GM23338 (cell line): Measurements from ENCODE around the gene RNH1. TPM values are rescaled to one million over a fixed set of nuclear protein-coding genes. Genes with fewer than 3 reads are reported as not detected.
A peak's percentile ranks its signal among the peaks of the same experiment; 100 is the strongest.

ENCODE experiments used
- ATAC-seq: fragments of 200-7000 bp; cut with Tn5 transposase; 3 replicates; pipeline ENCODE4 v1.9.1; 2020
- DNase-seq: peaks from one replicate; pipeline ENCODE4 v3.0.0-alpha.2; 2015; ENCODE audit warnings: low spot score
- H2AFZ ChIP-seq: fragments of 200-600 bp; sonication (generic); 2 replicates; pipeline ENCODE4 v1.8.0; 2016; ENCODE audit warnings: antibody characterized with exemption, mild to moderate bottlenecking, moderate library complexity
- H3F3A ChIP-seq: fragments of 200-600 bp; sonication (generic); replicated peaks from 2 replicates; pipeline ENCODE4 v1.8.0; 2017; ENCODE audit warnings: antibody characterized with exemption, mixed run types, low read depth
- H3K27ac ChIP-seq: fragments of 200-600 bp; sonication (generic); 2 replicates; pipeline ENCODE4 v1.6.1; 2016; ENCODE audit warnings: low read depth
- H3K27me3 ChIP-seq: fragments of 200-600 bp; sonication (generic); 2 replicates; pipeline ENCODE4 v1.8.0; 2016; ENCODE audit warnings: mild to moderate bottlenecking, mixed run types, moderate library complexity; ENCODE audit not compliant: insufficient read depth
- H3K36me3 ChIP-seq: fragments of 200-600 bp; sonication (generic); 2 replicates; pipeline ENCODE4 v1.8.0; 2016; ENCODE audit warnings: mild to moderate bottlenecking; ENCODE audit not compliant: insufficient read depth
- H3K4me1 ChIP-seq: fragments of 200-600 bp; sonication (generic); 2 replicates; pipeline ENCODE4 v1.8.0; 2016; ENCODE audit warnings: mild to moderate bottlenecking, moderate library complexity; ENCODE audit not compliant: insufficient read depth
- H3K4me2 ChIP-seq: fragments of 200-600 bp; sonication (generic); 2 replicates; pipeline ENCODE4 v1.7.1; 2017; ENCODE audit warnings: mixed run types
- H3K4me3 ChIP-seq: fragments of 200-600 bp; sonication (generic); 2 replicates; pipeline ENCODE4 v1.6.1; 2016; ENCODE audit warnings: mixed run types
- H3K79me2 ChIP-seq: fragments of 200-600 bp; sonication (generic); replicated peaks from 2 replicates; pipeline ENCODE4 v1.8.0; 2017; ENCODE audit warnings: mild to moderate bottlenecking; ENCODE audit not compliant: insufficient read depth
- H3K9me2 ChIP-seq: fragments of 200-600 bp; sonication (generic); 2 replicates; pipeline ENCODE4 v1.8.0; 2017; ENCODE audit not compliant: insufficient read depth
- H4K20me1 ChIP-seq: fragments of 200-600 bp; sonication (generic); replicated peaks from 2 replicates; pipeline ENCODE4 v1.8.0; 2017; ENCODE audit warnings: mild to moderate bottlenecking; ENCODE audit not compliant: insufficient read depth
- H3K27ac Mint-ChIP-seq: 2 replicates; pipeline ENCODE4 v1.8.0; 2020; ENCODE audit warnings: inconsistent platforms, mild to moderate bottlenecking, moderate library complexity, mixed read lengths
- H3K27me3 Mint-ChIP-seq: 3 replicates; pipeline ENCODE4 v1.8.0; 2022; ENCODE audit warnings: low read depth, mild to moderate bottlenecking, moderate library complexity, mixed read lengths, inconsistent platforms; ENCODE audit not compliant: insufficient read depth, poor library complexity
- H3K36me3 Mint-ChIP-seq: 3 replicates; pipeline ENCODE4 v1.8.0; 2021; ENCODE audit warnings: low read depth, mild to moderate bottlenecking, inconsistent platforms, moderate library complexity, mixed read lengths
- H3K4me1 Mint-ChIP-seq: 3 replicates; pipeline ENCODE4 v1.8.0; 2020; ENCODE audit warnings: mild to moderate bottlenecking, inconsistent platforms, mixed read lengths
- H3K4me3 Mint-ChIP-seq: 3 replicates; pipeline ENCODE4 v1.8.0; 2021; ENCODE audit warnings: moderate library complexity, mild to moderate bottlenecking, inconsistent platforms, mixed read lengths
- H3K9me3 Mint-ChIP-seq: 3 replicates; pipeline ENCODE4 v1.8.0; 2020; ENCODE audit warnings: moderate library complexity, mild to moderate bottlenecking, inconsistent platforms, mixed read lengths
- CREB1 ChIP-seq: fragments of 250-450 bp; sonication (Bioruptor Pico); IDR thresholded peaks from 2 replicates; pipeline ENCODE4 v1.5.0; 2020; ENCODE audit warnings: low read depth, mild to moderate bottlenecking, moderate library complexity
- CTCF ChIP-seq, 2 experiments: fragments of 200-600 bp in 1 of 2; sonication (generic) in 1 of 2; conservative IDR thresholded peaks; 2 replicates each; pipeline versions ENCODE4 v1.5.1 to v1.6.1; 2016 to 2017; ENCODE audit warnings: antibody characterized with exemption in 2 of 2, low read depth in 2 of 2, mild to moderate bottlenecking in 2 of 2, moderate library complexity in 1 of 2
- ETS1 ChIP-seq: IDR thresholded peaks from 2 replicates; pipeline ENCODE4 v1.6.1; 2016; ENCODE audit warnings: antibody characterized with exemption
- EZH2 ChIP-seq: fragments of 200-600 bp; sonication (generic); IDR thresholded peaks from one replicate; pipeline ENCODE4 v1.8.0; 2017; ENCODE audit warnings: antibody characterized with exemption, mild to moderate bottlenecking, low read depth; ENCODE audit not compliant: unreplicated experiment
- JUNB ChIP-seq: IDR thresholded peaks from one replicate; pipeline ENCODE4 v1.6.1; 2016; ENCODE audit warnings: antibody characterized with exemption; ENCODE audit not compliant: unreplicated experiment
- POLR2AphosphoS5 ChIP-seq: IDR thresholded peaks from 2 replicates; pipeline ENCODE4 v1.6.1; 2016; ENCODE audit warnings: antibody characterized with exemption, low read depth
- REST ChIP-seq: IDR thresholded peaks from one replicate; pipeline ENCODE4 v1.6.1; 2018; ENCODE audit warnings: antibody characterized with exemption; ENCODE audit not compliant: unreplicated experiment
- polyA plus RNA-seq: library from polyadenylated mRNA; unstranded; fragments of >200 nt; fragmentation: Nextera tagmentation; extraction: Ambion mirVana; gene quantifications from 2 replicates; pipeline ENCODE4 v1.2.1, GENCODE V29; 2016
- total RNA-seq: library from RNA; depleted of rRNA; stranded (reverse); fragments of >200 nt; shearing (Covaris generic); gene quantifications from 2 replicates; pipeline ENCODE4 v1.2.3, GENCODE V29; 2014

RNH1 gene
- total and polyA plus RNA-seq, 2 experiments from 2014 or later: 33.3 to 56.3 TPM

- DNase-seq: peak; percentile 54
- Mint-ChIP-seq H3K9me3 (peaks cover 2% of the 10 kb centered on the region; the same call in 1 of the 3 replicates), H3K4me3 (peak overlapping the region; percentile 63; the same call in 2 of the 3 replicates), H3K4me1 (peaks cover 11% of the 10 kb centered on the region), H3K27me3 (peaks cover 28% of the 10 kb centered on the region), H3K27ac (no peak overlapping the region), H3K36me3 (no peaks in the 10 kb centered on the region)
- H3K79me2 ChIP-seq: no peaks in the 10 kb centered on the region
- H3K4me2 ChIP-seq: peak overlapping the region; percentile 90
- peak; percentile 25 for ATAC-seq
- H3K36me3 ChIP-seq: no peaks in the 10 kb centered on the region
- TF ChIP-seq JUNB (no peak), POLR2AphosphoS5 (peak; percentile 62)
- H3K27me3 ChIP-seq: peaks cover 28% of the 10 kb centered on the region
- H2AFZ ChIP-seq: 0 out of 2 replicates have a peak overlapping the region, but pooled peaks have one; percentile 85
- H3F3A ChIP-seq: peaks cover 12% of the 10 kb centered on the region; the same call in 1 of the 2 replicates
- no peak overlapping the region for H3K27ac ChIP-seq
- H3K4me3 ChIP-seq: peak overlapping the region; percentile 74
- no peaks in the 10 kb centered on the region for H3K9me2 ChIP-seq
- no peaks in the 10 kb centered on the region for H4K20me1 ChIP-seq
- H3K4me1 ChIP-seq: peaks cover 10% of the 10 kb centered on the region
Observed at GRCh38 chr11:555227-555779, 48.3 kb upstream of the RNH1 start.

- peaks cover 23% of the 10 kb centered on the region for H3K27me3 Mint-ChIP-seq
- peaks cover 6% of the 10 kb centered on the region for H3K4me1 Mint-ChIP-seq
- H2AFZ ChIP-seq: peak overlapping the region; percentile 84; the same call in 1 of the 2 replicates
- peak overlapping the region; percentile 64 for H3K4me3 ChIP-seq
- peak; percentile 96 for DNase-seq
- H3K36me3 ChIP-seq: no peaks in the 10 kb centered on the region
- peaks cover 5% of the 10 kb centered on the region; the same call in 1 of the 2 replicates for H3K4me1 ChIP-seq
- H3K9me2 ChIP-seq: no peaks in the 10 kb centered on the region
- H3F3A ChIP-seq: 0 out of 2 replicates have a peak, but pooled peaks cover 7% of the 10 kb centered on the region
- no peaks in the 10 kb centered on the region for H3K79me2 ChIP-seq
- ATAC-seq: peak; percentile 46
- peaks cover 2% of the 10 kb centered on the region; the same call in 1 of the 3 replicates for H3K9me3 Mint-ChIP-seq
- H3K27ac ChIP-seq: no peak overlapping the region
- H3K27ac Mint-ChIP-seq: no peak overlapping the region
- peak overlapping the region; percentile 63; the same call in 2 of the 3 replicates for H3K4me3 Mint-ChIP-seq
- H4K20me1 ChIP-seq: no peaks in the 10 kb centered on the region
- no peak for TF ChIP-seq JUNB
- TF ChIP-seq CTCF (conservative IDR thresholded peaks at IDR 0.05; ENCODE audit: low read depth in 2 of 2): peak; percentile 47 to 85
- TF ChIP-seq EZH2: no peak
- peak; percentile 45; the same call in 1 of the 2 replicates for TF ChIP-seq CREB1
- TF ChIP-seq ETS1: 0 out of 2 replicates have a peak, but pooled peaks have one; percentile 15
- no peak for TF ChIP-seq REST
- no peaks in the 10 kb centered on the region for H3K36me3 Mint-ChIP-seq
- H3K27me3 ChIP-seq: peaks cover 28% of the 10 kb centered on the region
- H3K4me2 ChIP-seq: peak overlapping the region; percentile 87
Observed at GRCh38 chr11:554428-555226, 47.6 kb upstream of the RNH1 start.
